GM15510 (cell line): ENCODE data around the gene RAPGEF4.

ENCODE experiments used
- POLR2A ChIP-seq: IDR thresholded peaks from 3 replicates; pipeline ENCODE4 v1.6.1; 2011; ENCODE audit warnings: borderline replicate concordance; ENCODE audit not compliant: insufficient read length; ENCODE audit errors: extremely low read depth

The RAPGEF4 gene

DNA sequence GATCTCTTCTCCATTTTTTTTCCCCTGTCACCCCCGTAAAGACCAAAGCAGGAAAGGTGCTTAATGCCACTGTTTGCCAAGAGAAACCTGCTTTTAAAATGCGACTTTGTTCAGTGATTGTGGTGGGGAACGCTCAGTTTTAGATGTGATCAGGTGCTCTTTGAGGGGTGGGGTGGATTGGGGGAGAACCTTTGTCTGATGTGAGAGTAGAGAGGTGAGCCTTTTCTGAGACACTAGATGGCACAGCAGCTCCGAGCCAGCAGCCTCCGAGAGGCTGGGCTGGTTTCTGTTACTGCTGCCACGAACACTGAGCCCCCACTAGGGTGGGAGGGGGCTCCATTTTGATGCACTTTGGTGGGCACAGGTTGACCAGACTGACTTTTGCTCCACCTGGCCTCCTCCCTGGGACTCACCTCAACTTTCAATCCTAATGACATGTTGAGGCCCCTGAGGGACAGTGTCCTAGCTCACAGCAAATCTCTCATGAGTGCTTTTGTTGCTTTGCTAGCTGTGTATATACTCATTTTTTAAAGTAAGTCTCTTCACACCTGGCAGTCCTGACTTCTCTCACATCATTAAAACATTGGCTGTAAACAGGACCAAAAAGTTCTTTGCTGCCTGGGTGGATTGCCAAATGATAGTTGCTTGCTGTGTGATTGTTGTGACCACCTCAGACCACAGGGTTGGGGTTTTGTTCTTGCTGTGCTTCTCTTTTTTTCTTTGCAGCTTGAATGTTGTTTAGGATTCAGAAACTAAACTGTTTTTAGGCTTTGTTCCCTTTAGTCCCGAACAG, 241.8 kb downstream of the RAPGEF4 start:
- no peak for TF ChIP-seq POLR2A

DNA sequence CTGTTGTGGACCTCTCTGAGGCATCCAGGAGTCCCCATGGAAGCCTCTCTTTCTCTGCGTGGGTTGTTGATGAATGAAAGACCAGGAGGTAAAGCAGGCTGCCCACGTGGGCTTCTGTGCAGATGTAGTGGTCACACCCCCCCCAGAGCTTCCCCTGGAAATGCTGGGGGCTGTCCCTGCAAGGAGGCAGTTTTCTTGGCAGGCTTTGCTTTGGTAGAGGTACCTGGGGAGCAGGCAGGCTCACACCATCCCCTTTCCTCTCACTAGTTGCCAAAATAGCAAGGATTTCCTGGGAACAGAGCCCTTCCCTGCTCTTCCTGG, 242.4 kb downstream of the RAPGEF4 start:
- TF ChIP-seq POLR2A = no peak

DNA sequence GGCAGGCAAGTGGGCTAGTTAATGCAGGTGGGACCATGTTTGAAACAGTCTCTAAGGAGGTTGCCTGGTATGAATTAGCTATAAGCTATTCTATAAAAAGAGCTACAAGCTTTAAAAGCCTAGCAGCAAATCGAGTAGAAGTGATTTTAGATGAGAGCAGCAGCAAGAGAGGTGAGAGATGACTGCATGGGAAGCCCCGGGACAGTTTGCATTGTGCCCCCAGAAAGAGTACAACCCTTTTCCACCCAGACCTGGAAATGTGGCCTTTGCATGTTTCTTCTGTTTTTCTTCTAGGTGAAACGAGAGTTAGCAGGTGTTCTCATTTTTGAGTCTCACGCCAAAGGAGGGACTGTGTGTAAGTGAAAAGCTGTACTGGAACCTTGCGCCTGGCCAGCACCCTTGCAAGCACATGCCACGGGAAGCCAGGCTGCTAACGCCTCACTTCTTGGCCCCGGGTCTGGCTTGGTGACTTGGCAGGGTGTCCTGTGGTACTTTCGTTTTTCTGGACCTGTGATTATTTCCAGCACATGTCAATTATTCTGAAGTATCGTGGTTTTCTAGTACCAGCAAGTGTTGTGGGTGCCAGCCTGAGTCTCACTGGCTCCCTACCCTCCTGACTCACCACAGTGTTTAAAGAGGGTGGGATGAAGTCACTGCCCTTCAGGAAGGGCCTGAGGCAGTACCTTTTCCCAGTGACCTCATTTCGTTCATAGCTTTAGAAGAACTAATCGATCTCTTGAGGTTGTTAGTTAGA, 249.7 kb downstream of the RAPGEF4 start:
- no peak for TF ChIP-seq POLR2A

DNA sequence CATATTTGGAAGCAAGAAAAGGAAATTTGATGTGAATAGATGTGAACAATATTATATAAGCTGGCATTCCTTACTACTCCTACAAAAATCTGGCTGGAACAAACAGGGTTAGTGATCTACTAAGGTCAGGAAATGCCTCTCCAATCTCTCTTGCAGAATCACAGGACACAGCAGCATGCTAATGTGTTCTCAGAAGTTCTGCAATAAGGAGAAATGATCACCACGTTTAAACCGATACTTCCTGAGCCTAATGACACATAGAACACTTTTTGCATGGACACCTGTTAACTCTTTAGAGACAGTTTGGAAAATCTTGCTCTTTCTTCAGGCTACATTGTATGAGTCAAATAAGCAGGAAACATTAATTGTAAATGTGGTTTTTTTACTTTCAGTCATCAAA, 250.4 kb downstream of the RAPGEF4 start:
- TF ChIP-seq POLR2A = no peak

DNA sequence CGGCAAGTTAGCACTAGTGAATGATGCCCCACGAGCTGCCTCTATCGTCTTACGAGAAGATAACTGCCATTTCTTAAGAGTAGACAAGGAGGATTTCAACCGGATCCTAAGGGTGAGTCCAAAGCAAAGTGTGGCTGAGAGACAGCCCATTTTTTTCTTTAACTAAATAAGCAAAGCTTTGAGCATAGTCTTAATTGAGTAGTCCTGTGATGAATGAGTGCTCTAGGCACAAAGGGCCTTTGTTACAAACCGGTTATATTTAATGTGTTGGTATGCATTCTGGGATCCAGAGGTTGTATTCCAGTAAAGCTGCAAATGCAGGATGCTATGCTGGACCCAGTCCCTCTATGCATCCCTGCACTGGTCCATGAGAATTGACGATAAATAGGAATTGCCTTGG, 253.1 kb downstream of the RAPGEF4 start:
- no peak for TF ChIP-seq POLR2A

DNA sequence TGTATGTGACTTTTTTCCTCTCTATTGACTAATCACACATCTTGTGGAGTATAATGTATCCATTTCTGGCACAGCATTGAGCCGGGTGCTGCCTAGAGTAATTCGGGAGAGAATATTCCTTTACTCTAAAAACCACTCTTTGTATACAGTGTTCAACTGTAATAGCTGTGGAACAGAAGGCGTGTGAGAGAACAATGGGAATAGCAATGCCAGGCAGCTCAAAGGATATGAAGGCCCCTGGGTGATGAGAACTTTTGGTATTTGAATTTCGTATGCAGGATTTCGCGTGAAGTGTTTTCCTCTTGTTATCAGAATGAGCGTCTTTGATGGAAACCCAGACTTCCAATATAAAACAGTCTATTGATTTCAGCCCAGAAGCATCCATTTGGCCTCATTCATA, 255.4 kb downstream of the RAPGEF4 start:
- no peak for TF ChIP-seq POLR2A

DNA sequence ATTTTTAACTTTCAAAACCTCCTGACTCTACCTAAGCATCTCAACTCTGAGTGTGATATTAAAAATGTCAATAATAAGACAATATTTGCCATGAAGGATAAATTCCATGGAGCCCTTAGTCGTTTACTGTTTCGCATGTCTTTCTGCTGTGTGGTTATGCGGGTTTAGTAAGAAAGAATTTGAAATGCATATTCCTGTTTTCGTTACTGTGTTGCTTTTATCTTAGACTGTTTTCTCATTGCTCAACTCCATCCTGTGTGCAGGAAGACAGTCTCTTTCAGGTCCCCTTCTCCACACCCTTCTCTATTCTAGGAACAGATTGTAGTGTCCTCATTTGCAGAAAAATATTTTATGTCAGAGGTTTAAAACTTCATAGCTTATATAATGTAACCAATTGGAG, 257.5 kb downstream of the RAPGEF4 start:
- TF ChIP-seq POLR2A = no peak

DNA sequence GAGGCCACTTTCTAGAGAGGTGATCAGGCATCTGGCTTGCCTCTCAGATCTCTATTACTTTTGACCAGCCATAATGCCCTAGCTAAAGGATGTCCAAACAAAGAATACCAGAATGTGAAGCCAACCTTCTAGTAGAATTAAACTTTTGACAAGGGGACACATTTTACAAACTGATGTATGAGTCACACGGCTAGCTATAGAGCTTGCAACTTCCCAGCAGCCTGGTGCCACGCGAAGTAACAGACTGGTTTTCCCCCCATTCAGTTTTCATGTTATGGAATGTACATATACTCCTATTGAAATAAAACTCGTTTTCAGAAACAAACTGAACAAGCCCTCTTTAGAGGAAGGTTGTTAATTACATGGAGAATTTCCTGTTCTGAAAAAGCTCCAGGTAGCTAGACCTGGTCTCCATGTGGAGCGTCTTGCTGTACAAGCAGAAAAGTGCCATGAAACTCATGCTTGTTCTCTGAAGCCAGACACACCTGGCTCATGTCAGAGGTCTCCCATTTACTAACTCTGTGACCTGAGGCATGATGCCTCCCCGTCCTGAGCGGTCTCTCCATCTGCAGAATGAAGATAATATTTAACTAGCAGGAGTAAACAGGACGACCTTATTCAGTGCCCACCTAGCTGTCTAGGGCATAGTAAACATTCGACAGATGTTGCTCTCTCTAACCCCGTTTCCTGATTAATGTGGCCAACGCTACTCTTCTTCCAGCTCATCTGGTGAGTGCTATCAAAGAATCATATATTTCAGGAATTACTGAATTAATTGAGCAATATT, 258.5 kb downstream of the RAPGEF4 start:
- no peak for TF ChIP-seq POLR2A

DNA sequence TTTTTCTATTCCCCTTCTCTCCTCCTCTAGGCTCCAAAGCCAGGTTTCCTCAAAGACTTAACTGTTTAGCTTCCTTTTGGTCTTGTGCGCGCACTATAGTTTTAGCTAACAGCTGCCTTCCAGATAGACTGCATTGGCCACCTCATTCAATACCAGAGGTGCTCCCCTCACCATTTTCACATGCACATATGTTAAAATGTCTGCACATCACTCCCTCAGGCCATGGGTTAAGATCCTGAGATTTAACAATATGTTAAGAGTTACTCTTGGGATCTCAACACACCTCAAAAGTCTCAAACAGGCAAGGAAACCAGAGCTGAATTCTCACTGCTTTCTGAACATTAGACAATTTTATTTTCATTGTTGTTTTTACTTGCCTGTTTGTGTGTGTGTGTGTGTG, 259.2 kb downstream of the RAPGEF4 start:
- no peak for TF ChIP-seq POLR2A

DNA sequence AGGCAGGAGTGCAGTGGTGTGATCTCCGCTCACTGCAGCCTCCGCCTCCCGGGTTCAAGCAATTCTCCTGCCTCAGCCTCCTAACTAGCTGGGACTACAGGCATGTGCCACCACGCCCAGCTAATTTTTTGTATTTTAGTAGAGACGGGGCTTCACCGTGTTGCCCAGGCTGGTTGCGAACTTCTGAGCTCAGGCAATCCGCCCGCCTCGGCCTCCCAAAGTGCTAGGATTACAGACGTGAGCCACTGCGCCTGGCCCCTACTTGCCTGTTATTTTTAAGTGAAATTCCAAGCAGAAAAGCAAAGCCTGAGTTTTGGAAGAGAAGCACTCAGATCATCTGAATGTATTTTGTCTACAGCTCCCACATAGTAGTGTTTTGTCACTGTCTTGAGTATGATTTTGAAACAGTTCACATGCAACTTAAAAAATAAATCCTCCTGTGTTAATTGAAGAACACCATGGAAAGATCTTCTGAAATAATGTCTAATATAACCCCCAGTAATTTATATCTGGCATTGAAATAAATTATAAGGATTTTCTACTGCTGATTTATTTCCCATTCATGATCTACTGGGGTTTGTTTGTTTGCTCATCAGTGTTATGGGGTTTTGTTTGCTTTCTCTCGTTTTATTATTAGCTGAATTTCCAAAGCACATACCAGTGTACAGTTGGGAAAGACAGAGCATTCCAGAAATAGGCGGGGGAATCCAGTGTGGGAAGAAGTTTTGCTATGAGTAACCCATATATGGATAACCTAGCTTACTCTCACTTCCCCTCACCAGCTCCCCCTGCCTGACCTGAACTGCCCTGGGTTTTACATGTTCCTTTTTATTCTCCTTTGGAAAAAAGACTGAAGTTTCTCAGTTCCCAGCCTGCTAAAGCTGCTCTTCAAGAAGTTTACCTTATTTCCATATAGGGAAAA, 259.9 kb downstream of the RAPGEF4 start:
- TF ChIP-seq POLR2A = no peak

DNA sequence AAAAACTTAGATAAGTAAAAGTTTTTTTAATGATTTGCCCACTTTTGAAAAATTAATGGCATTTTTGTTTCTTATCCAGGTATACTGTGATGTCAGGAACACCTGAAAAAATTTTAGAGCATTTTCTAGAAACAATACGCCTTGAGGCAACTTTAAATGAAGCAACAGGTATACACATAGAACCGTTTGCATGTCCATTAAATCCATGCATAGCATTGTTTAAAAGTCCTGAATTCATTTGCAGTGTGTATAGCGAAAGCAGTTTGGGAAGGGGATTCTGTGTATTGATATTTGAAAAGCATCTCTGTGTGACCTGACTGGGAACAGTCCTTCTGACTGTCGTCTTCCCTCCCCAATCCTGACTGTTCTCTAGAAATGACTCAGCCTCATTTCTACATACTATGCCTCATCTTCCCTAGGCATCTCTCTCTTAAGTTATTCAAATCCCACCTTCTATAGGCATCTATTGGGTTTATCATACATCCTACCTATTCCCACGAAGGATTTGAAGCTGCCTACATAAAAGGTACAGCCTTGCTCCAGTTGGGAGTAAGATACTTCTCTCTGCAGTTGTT, 260.8 kb downstream of the RAPGEF4 start:
- TF ChIP-seq POLR2A = no peak

DNA sequence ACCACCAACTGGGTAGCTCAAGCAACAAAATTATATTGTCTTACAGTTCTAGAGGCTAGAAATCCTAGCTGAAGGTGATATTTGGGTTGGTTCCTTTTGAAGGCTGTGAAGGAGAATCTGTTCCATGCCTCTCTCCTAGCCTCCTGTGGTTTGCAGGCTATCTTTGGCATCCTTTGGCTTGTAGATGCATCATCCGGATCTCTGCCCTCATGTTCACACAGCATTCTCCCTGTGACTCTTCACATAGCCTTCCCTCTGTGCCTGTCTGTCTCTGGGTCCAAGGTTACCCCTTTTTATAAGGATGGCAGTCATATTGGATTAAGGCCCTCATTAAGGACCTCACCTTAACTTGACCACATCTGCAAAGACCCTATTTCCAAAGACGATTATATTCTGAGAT, 261.4 kb downstream of the RAPGEF4 start:
- no peak for TF ChIP-seq POLR2A

DNA sequence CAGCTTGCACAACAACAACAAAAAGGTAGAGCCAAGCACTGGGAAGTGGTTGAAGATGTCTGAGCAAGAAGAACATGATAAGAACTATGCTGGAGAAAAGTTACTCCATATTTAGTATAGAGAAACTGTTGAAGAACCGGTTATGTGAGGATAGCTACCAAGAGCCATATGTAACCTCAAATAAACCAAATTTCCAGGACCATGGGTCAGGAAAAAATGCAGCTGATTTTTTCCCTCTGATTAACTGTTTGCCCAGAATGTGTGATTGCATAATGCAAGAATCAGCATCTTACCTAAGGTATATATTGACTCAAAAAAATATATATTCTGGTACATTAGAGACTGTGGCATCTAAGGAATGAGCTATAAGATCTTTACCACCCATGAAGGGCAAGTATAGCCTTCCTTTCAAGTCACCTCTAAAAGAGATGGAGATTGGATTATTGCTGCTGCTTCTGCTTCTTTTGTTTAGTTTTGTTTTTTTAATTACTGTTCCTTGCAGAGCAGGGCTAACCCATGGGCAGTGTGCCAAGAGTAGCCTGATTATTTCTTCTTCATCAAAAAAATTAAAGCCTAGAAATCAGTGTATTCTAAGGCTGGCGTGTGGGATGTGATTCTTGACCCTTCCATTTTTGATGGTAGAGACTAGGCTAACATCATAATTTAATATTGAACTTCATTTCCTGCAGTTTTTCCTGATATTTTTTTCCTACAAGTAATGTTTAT, 263.1 kb downstream of the RAPGEF4 start:
- TF ChIP-seq POLR2A = no peak
